ENCODE measurements around the gene TMSB10. TPM values are rescaled to one million over a fixed set of nuclear protein-coding genes. Genes with fewer than 3 reads are reported as not detected.

TMSB10 gene
- total RNA-seq, 1 experiment from 2014 or later, result 5,246 TPM

- Histone ChIP-seq H3K9me2 (replicated peaks; ENCODE audit: low read length) (no peaks in the 10 kb centered on the region), H2AFZ (ENCODE audit: low read length) (no peak overlapping the region), H3K4me2 (ENCODE audit: low read length) (no peak overlapping the region), H3K4me1 (ENCODE audit: insufficient read depth, low read length) (peaks cover 13% of the 10 kb centered on the region), H4K20me1 (ENCODE audit: low read length) (no peaks in the 10 kb centered on the region), H3K36me3 (ENCODE audit: low read depth, low read length) (no peaks in the 10 kb centered on the region), H3K4me3 (ENCODE audit: low read length) (no peak overlapping the region), H3F3A (ENCODE audit: low read length, unreplicated experiment) (no peaks in the 10 kb centered on the region), H3K79me2 (ENCODE audit: low read length) (no peaks in the 10 kb centered on the region), H3K9ac (ENCODE audit: low read length) (no peak overlapping the region), H3K27me3 (ENCODE audit: low read length) (no peaks in the 10 kb centered on the region), H3K27ac (ENCODE audit: low read length) (no peak overlapping the region), H3K9me3 (ENCODE audit: low read length) (no peaks in the 10 kb centered on the region)
- DNase-seq, result no peak
- intact Hi-C loops (cut with micrococcal nuclease), result no loop called here
- POLR2A ChIA-PET (ENCODE audit: unreplicated experiment), result no interaction called here
- TF ChIP-seq EZH2phosphoT487 (IDR thresholded peaks at IDR 0.05; ENCODE audit: borderline replicate concordance, low read length) (no peak), CTCF (conservative IDR thresholded peaks at IDR 0.05; ENCODE audit: low read depth, low read length) (no peak), EZH2 (IDR thresholded peaks at IDR 0.05; ENCODE audit: low read length, unreplicated experiment) (no peak)
- CTCF ChIA-PET, result no interaction called here
- BruUV-seq (replicated peaks), result no TSS peak
- no peak for ATAC-seq
Measured at GRCh38 chr2:84899304-84900204, 5.9 kb upstream of the TMSB10 start.

- H2AFZ ChIP-seq (ENCODE audit: low read length), result no peak overlapping the region
- ATAC-seq, result no peak
- ChIA-PET POLR2A (ENCODE audit: unreplicated experiment) (no interaction called here), CTCF (no interaction called here)
- H3K27ac ChIP-seq (ENCODE audit: low read length), result no peak overlapping the region
- intact Hi-C loops (cut with micrococcal nuclease), result no loop called here
- no peak overlapping the region for H3K4me3 ChIP-seq (ENCODE audit: low read length)
- H3K4me1 ChIP-seq (ENCODE audit: insufficient read depth, low read length), result peaks cover 13% of the 10 kb centered on the region
- TF ChIP-seq CTCF (conservative IDR thresholded peaks at IDR 0.05; ENCODE audit: low read depth, low read length) (no peak), EZH2phosphoT487 (IDR thresholded peaks at IDR 0.05; ENCODE audit: borderline replicate concordance, low read length) (no peak), EZH2 (IDR thresholded peaks at IDR 0.05; ENCODE audit: low read length, unreplicated experiment) (no peak)
- no peaks in the 10 kb centered on the region for H3K27me3 ChIP-seq (ENCODE audit: low read length)
- DNase-seq, result no peak
- no peaks in the 10 kb centered on the region for H3K9me3 ChIP-seq (ENCODE audit: low read length)
- peaks cover 5% of the 10 kb centered on the region for H3K79me2 ChIP-seq (ENCODE audit: low read length)
- H3K9ac ChIP-seq (ENCODE audit: low read length), result no peak overlapping the region
- H3K4me2 ChIP-seq (ENCODE audit: low read length), result no peak overlapping the region
- H4K20me1 ChIP-seq (ENCODE audit: low read length), result peaks cover 3% of the 10 kb centered on the region
- no peaks in the 10 kb centered on the region for H3K9me2 ChIP-seq (replicated peaks; ENCODE audit: low read length)
- H3K36me3 ChIP-seq (ENCODE audit: low read depth, low read length), result peaks cover 1% of the 10 kb centered on the region
- BruUV-seq (replicated peaks), result no TSS peak
- H3F3A ChIP-seq (ENCODE audit: low read length, unreplicated experiment), result no peaks in the 10 kb centered on the region
Measured at GRCh38 chr2:84900971-84901370, 4.5 kb upstream of the TMSB10 start.

- no peak overlapping the region for H3K9ac ChIP-seq (ENCODE audit: low read length)
- BruUV-seq (replicated peaks), result no TSS peak
- POLR2A ChIA-PET (ENCODE audit: unreplicated experiment), result no interaction called here
- H3K4me1 ChIP-seq (ENCODE audit: insufficient read depth, low read length), result peaks cover 15% of the 10 kb centered on the region
- no peaks in the 10 kb centered on the region for H3K9me2 ChIP-seq (replicated peaks; ENCODE audit: low read length)
- no peak overlapping the region for H3K4me3 ChIP-seq (ENCODE audit: low read length)
- CTCF ChIA-PET, result no interaction called here
- H3K9me3 ChIP-seq (ENCODE audit: low read length), result no peaks in the 10 kb centered on the region
- DNase-seq, result no peak
- TF ChIP-seq EZH2phosphoT487 (IDR thresholded peaks at IDR 0.05; ENCODE audit: borderline replicate concordance, low read length) (no peak), CTCF (conservative IDR thresholded peaks at IDR 0.05; ENCODE audit: low read depth, low read length) (no peak), EZH2 (IDR thresholded peaks at IDR 0.05; ENCODE audit: low read length, unreplicated experiment) (no peak)
- peaks cover 10% of the 10 kb centered on the region for H4K20me1 ChIP-seq (ENCODE audit: low read length)
- H3K36me3 ChIP-seq (ENCODE audit: low read depth, low read length), result peaks cover 8% of the 10 kb centered on the region
- no peak overlapping the region for H3K4me2 ChIP-seq (ENCODE audit: low read length)
- H2AFZ ChIP-seq (ENCODE audit: low read length), result no peak overlapping the region
- no peak for ATAC-seq
- H3K79me2 ChIP-seq (ENCODE audit: low read length), result peaks cover 12% of the 10 kb centered on the region
- intact Hi-C loops (cut with micrococcal nuclease), result no loop called here
- H3K27me3 ChIP-seq (ENCODE audit: low read length), result no peaks in the 10 kb centered on the region
- no peaks in the 10 kb centered on the region for H3F3A ChIP-seq (ENCODE audit: low read length, unreplicated experiment)
- no peak overlapping the region for H3K27ac ChIP-seq (ENCODE audit: low read length)
Measured at GRCh38 chr2:84901593-84902120, 3.8 kb upstream of the TMSB10 start.

Measured in PC-3 (cell line).